Effector CD8-positive, alpha-beta T cell (primary cell): ENCODE data around the gene PPP1R10.
A peak's percentile ranks its signal among the peaks of the same experiment; 100 is the strongest.

Experiments used
- DNase-seq: peaks from one replicate; lab custom pipeline; 2025; lab: John Stamatoyannopoulos, UW

PPP1R10 gene

GRCh38 chr6:30556066-30556905 is 60.8 kb downstream of the PPP1R10 start, which contains the start of gene GNL1:
GNL1 (minus strand) TSS chr6:30556489; CDS start chr6:30556203, 286 bp downstream.
- peak; percentile 99 for DNase-seq

- no peak for DNase-seq
Observed at GRCh38 chr6:30555816-30556065, 61.3 kb downstream of the PPP1R10 start.

- peak; percentile 33 for DNase-seq
Observed at GRCh38 chr6:30554962-30555815, 61.9 kb downstream of the PPP1R10 start.

GRCh38 chr6:30554404-30554803 is 62.6 kb downstream of the PPP1R10 start:
- no peak for DNase-seq
